HG02973 (cell line): ENCODE data around the gene MSH5.
"Not testable (repeated sequence)": the region's sequence is repeated elsewhere in the genome, so short reads cannot be mapped to it uniquely, and the experiment has no call there.

Experiments
- ATAC-seq: cut with Tn5 transposase; IDR thresholded peaks from one replicate; pipeline ENCODE4 v1.9.1; 2021; ENCODE audit warnings: moderate library complexity; ENCODE audit not compliant: unreplicated experiment

MSH5 gene

DNA sequence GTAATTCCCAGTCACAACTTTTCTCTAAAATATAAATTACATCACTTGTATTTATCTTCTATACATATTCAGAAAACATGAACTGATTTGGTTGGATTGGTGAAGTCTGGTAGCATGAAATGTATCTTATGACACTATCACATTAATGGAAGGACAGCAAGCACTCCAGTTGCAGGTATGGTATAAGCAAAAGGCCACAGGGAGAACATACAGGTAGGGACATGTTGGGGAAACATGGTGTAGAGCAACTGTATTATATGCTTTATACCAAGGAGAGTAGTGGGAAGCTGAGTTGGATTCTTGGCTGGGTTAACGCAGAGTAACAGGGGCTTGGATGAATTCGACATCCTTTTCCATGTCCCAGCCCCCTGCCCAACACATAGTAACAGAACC, 57.2 kb downstream of the MSH5 start:
- ATAC-seq, result no peak

DNA sequence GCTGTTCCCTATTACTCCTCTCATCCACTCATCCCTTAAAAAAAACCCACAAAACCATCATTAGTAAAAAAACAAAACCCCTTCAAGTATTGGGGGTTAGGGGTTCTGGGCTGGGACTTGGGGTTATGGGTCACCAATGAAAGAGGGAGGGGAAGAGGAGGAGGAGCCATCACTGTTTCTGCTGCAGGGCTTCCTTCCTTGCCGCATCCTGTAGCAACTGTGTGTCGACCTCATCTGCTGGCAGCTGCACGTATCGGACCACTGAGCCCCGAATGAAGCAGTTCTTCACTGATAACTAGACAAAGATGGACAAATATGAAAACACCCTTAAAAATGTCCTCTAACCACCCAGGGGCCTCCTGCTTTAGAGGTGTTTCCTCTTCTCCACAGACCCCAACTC, 57.8 kb downstream of the MSH5 start:
- no peak for ATAC-seq

DNA sequence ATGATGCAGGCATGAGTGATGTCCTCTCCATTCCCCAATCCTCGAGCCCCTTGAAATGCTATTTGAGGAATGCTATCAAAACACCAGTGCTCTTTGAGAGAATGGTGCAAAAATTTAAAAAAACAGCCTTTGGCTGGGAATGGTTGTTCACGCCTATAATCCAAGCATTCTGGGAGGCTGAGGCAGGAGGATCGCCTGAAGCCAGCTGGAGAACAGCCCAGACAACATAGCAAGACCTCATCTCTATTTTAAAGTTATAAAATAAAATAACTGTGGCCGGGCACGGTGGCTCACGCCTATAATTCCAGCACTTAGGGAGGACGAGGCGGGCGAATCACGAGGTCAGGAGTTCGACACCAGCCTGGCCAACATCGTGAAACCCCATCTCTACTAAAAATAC, 60.0 kb downstream of the MSH5 start:
- no peak for ATAC-seq

DNA sequence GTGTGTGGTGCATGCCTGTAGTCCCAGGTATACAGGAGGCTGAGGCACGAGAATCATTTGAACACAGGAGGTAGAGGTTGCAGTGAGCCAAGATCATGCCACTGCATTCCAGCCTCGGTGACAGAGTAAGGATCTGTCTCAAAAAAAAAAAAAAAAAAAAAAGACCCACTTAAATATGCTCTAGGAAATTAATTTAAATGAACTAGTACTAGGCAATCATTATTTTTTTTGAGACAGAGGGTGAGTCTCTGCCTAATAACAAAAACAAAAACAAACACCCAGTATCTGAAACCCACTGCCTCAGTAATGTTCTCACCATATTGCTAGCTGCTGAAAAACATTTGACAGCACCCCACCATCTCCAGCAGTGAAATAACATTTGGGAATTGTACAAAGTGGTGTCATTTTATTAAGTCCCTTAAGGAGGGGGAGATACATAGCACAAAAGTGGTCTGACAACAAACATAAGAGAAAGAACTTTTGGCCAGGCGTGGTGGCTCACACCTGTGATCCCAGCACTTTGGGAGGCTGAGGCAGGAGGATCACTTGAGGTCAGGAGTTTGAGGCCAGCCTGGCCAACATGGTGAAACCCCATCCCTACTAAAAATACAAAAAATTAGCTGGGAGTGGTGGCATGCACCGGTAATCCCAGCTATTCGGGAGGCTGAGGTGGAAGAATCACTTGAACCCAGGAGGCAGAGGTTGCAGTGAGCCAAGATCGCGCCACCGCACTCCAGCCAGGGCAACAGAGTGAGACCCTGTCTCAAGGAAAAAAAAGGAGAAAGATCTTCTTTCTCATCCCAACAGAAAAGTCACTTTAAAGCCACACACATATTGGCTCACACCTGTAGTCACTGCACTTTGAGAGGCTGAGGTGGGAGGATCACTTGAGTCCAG, 61.5 kb downstream of the MSH5 start:
- ATAC-seq, result not testable (repeated sequence)

DNA sequence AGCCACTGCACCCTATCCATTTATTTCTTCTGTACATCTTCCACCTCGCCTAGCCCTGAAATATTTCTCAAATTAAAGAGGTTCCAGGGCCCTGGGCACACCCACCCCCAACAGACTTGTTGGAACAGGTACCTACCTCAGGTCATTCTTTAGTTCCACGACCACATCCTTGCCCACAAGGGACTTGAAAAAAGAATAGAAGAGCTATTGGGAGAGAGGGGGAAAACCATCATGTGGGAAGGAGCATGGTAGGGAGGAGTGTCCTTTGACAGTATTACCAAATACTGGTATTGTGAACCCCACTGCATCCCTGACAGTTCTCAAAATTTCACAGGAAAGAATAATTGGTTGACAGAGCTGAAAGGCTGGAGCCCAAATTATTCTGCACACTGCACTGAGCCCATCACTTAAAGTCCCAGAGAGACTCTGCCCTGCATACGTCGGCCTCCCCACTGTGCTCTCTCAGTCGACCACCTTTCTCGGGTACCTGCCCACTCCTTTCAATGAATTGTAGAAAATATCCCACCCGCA, 66.2 kb downstream of the MSH5 start:
- ATAC-seq, result peak; percentile 18

DNA sequence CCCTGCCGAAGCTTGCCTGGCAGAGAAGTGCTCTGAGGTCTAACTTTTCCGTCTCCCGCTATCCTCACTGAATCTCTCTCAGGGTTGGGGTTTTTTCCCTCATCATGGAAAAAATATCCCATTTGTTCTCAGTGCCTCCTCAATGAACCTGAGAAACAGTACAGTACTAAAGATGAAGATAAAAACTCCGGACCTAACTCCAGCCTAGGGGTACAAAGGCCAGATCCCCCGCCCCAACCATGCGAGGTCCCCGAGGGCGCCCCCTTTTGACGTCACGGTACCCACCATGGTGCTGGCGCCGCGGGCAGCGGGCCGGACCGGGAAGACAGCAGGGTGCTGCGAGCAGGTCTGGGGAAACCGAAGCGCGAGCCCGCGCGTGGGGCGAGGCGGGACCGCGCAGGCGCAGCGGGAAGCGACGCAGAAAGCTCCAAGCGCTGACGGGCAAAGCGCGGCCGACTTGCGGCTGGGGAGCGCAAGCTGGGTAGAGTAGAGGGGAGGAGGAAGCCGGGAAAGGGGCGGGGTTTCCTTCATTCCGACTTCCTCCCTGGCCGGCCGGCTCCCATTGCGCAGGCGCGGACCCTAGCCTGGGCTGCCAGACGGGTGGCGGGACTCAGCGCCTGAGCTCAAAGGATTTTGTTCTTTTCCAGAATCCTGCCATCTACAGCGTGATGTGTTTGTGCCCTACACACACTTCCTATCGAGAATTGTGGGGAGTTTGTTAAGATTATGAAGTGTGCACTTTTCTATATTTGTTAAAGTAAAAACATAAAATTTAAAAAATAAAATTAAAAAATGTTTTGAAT, 66.9 kb downstream of the MSH5 start, which contains the start of gene LSM2:
Gene LSM2, minus strand, starts transcription at position 497 of the 803 bp plus-strand sequence. Its CDS starts 209 bp downstream, at position 288.
- ATAC-seq, result peak; percentile 71

DNA sequence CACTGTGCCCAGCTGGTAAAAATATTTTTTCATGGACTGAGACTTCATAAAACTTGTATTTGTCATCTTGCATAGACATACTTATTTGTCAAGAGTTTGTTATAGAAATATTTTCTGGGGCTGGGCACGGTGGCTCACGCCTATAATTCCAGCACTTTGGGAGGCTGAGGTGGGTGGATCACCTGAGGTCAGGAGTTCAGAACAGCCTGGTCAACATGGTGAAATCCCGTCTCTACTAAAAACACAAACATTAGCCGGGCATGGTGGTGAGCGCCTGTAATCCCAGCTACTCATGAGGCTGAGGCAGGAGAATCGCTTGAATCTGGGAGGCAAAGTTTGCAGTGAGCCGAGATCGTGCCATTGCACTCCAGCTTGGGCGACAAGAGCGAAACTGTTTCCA, 68.8 kb downstream of the MSH5 start:
- not testable (repeated sequence) for ATAC-seq

DNA sequence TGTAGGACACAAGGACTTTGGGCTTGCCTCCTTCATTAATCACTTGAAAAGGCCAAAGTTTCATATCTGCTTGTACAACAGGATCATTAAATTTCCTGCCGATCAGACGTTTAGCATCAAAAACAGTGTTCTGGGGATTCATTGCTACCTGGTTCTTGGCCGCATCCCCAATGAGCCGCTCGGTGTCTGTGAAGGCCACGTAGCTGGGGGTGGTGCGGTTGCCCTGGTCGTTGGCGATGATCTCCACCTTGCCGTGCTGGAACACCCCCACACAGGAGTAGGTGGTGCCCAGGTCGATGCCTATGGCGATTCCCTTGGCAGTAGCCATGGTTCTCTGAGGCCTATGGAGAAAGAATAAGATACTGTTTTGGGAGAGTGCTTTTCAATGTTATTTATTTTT, 71.8 kb downstream of the MSH5 start:
- no peak for ATAC-seq
